Measurements from ENCODE around the gene CNTN5. TPM values are rescaled to one million over a fixed set of nuclear protein-coding genes. Genes with fewer than 3 reads are reported as not detected.

The CNTN5 gene
- total RNA-seq, 2 experiments from 2014 or later = not detected

GRCh38 chr11:99037057-99037456 lies 16.3 kb downstream of the CNTN5 start:
- Mint-ChIP-seq H3K9me3 (no peaks in the 10 kb centered on the region), H3K36me3 (ENCODE audit: low read depth) (no peaks in the 10 kb centered on the region), H3K27ac (no peak overlapping the region), H3K4me1 (ENCODE audit: low read depth) (no peaks in the 10 kb centered on the region), H3K27me3 (no peaks in the 10 kb centered on the region), H3K4me3 (no peak overlapping the region)
- ChIA-PET CTCF (no interaction called here), POLR2A (no interaction called here)
- TF ChIP-seq, protein P1, sequence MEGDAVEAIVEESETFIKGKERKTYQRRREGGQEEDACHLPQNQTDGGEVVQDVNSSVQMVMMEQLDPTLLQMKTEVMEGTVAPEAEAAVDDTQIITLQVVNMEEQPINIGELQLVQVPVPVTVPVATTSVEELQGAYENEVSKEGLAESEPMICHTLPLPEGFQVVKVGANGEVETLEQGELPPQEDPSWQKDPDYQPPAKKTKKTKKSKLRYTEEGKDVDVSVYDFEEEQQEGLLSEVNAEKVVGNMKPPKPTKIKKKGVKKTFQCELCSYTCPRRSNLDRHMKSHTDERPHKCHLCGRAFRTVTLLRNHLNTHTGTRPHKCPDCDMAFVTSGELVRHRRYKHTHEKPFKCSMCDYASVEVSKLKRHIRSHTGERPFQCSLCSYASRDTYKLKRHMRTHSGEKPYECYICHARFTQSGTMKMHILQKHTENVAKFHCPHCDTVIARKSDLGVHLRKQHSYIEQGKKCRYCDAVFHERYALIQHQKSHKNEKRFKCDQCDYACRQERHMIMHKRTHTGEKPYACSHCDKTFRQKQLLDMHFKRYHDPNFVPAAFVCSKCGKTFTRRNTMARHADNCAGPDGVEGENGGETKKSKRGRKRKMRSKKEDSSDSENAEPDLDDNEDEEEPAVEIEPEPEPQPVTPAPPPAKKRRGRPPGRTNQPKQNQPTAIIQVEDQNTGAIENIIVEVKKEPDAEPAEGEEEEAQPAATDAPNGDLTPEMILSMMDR (IDR thresholded peaks at IDR 0.05) = no peak
- ATAC-seq (no peak), DNase-seq (no peak)
- intact Hi-C loops (cut with micrococcal nuclease) = no loop called here

GRCh38 chr11:99063331-99063730 lies 42.6 kb downstream of the CNTN5 start:
- intact Hi-C loops (cut with micrococcal nuclease) = no loop called here
- ChIA-PET CTCF (no interaction called here), POLR2A (no interaction called here)
- Mint-ChIP-seq H3K4me3 (no peak overlapping the region), H3K9me3 (peaks cover 2% of the 10 kb centered on the region), H3K27me3 (no peaks in the 10 kb centered on the region), H3K36me3 (ENCODE audit: low read depth) (no peaks in the 10 kb centered on the region), H3K27ac (no peak overlapping the region), H3K4me1 (ENCODE audit: low read depth) (no peaks in the 10 kb centered on the region)
- TF ChIP-seq, protein P1 (IDR thresholded peaks at IDR 0.05) = no peak
- ATAC-seq = no peak
- DNase-seq = no peak

DNA sequence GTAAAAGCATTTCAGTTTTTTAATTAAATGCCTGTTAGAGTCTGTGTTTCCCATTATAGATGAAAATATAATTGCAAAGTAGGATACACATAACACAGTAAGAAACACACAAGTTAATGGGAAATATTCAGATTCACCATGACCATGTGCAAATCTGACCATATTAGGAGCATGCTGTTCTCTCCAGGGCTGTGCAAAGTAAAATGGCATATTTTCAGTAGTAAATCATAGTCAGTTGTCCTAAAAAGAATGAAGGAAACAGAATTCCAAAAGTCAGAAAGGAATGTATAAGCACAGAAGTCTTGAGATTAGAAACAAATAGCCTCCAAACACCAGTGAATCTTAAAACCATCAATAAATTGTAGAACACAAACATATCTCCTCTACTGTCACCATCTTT lies 44.4 kb downstream of the CNTN5 start:
- DNase-seq = no peak
- Mint-ChIP-seq H3K27ac (no peak overlapping the region), H3K4me1 (ENCODE audit: low read depth) (no peaks in the 10 kb centered on the region), H3K36me3 (ENCODE audit: low read depth) (no peaks in the 10 kb centered on the region), H3K9me3 (peaks cover 2% of the 10 kb centered on the region), H3K27me3 (no peaks in the 10 kb centered on the region), H3K4me3 (no peak overlapping the region)
- TF ChIP-seq, protein P1 (IDR thresholded peaks at IDR 0.05) = no peak
- intact Hi-C loops (cut with micrococcal nuclease) = no loop called here
- no peak for ATAC-seq
- CTCF ChIA-PET = no interaction called here
- POLR2A ChIA-PET = no interaction called here

- H3K27me3 Mint-ChIP-seq = no peaks in the 10 kb centered on the region
- TF ChIP-seq, protein P1 (IDR thresholded peaks at IDR 0.05) = no peak
- CTCF ChIA-PET = no interaction called here
- no peak overlapping the region for H3K27ac Mint-ChIP-seq
- no peak for ATAC-seq
- H3K36me3 Mint-ChIP-seq (ENCODE audit: low read depth) = no peaks in the 10 kb centered on the region
- DNase-seq = no peak
- peaks cover 2% of the 10 kb centered on the region for H3K9me3 Mint-ChIP-seq
- H3K4me1 Mint-ChIP-seq (ENCODE audit: low read depth) = no peaks in the 10 kb centered on the region
- intact Hi-C loops (cut with micrococcal nuclease) = no loop called here
- POLR2A ChIA-PET = no interaction called here
- H3K4me3 Mint-ChIP-seq = no peak overlapping the region
These were observed 46.0 kb downstream of the CNTN5 start for GRCh38 chr11:99066618-99067317.

GRCh38 chr11:99068832-99069231 lies 48.1 kb downstream of the CNTN5 start:
- POLR2A ChIA-PET = no interaction called here

More at GRCh38 chr11:99068832-99069231, 48.1 kb downstream of the CNTN5 start:
- Mint-ChIP-seq H3K4me1 (ENCODE audit: low read depth) (no peaks in the 10 kb centered on the region), H3K4me3 (no peak overlapping the region), H3K27ac (no peak overlapping the region), H3K27me3 (no peaks in the 10 kb centered on the region), H3K36me3 (ENCODE audit: low read depth) (no peaks in the 10 kb centered on the region), H3K9me3 (peaks cover 2% of the 10 kb centered on the region)
- ATAC-seq = no peak
- DNase-seq = no peak
- intact Hi-C loops (cut with micrococcal nuclease) = no loop called here
- TF ChIP-seq, protein P1 (IDR thresholded peaks at IDR 0.05) = no peak
- CTCF ChIA-PET = no interaction called here

Data from activated CD8-positive, alpha-beta T cell treated with anti-CD3 and anti-CD28 coated beads for 36 hours (primary cell).